CD4-positive, alpha-beta memory T cell (primary cell): ENCODE results near the gene DCUN1D2. TPM values are rescaled to one million over a fixed set of nuclear protein-coding genes. Genes with fewer than 3 reads are reported as not detected.

Experiments used
- CTCF ChIA-PET: fragments of 350-600 bp; sonication (Branson Sonifier 250); formaldehyde crosslinking; loops from one replicate; lab custom pipeline; 2021; ENCODE audit warnings: inconsistent platforms; ENCODE audit not compliant: partially characterized antibody; lab: Charles Lee
- POLR2A ChIA-PET: fragments of 350-600 bp; sonication (Branson Sonifier 250); formaldehyde crosslinking; loops from one replicate; lab custom pipeline; 2021; ENCODE audit not compliant: partially characterized antibody; lab: Charles Lee
- DNase-seq, 5 donors: peaks; one replicate each; pipeline versions ENCODE4 v3.0.0 to v3.0.0-alpha.2; 2020 to 2022; ENCODE audit warnings: mixed read lengths in 1 of 5
- H3K27ac ChIP-seq: one replicate; pipeline ENCODE4 v1.7.0; 2013; ENCODE audit warnings: low read depth, low read length
- H3K27me3 ChIP-seq: 2 replicates; pipeline ENCODE4 v1.7.0; 2013; ENCODE audit warnings: mild to moderate bottlenecking, low read length, moderate library complexity; ENCODE audit not compliant: insufficient read depth
- H3K36me3 ChIP-seq: 2 replicates; pipeline ENCODE4 v1.7.0; 2013; ENCODE audit warnings: mild to moderate bottlenecking, low read length, moderate library complexity; ENCODE audit not compliant: insufficient read depth
- H3K4me1 ChIP-seq: 2 replicates; pipeline ENCODE4 v1.7.0; 2013; ENCODE audit warnings: mild to moderate bottlenecking, low read length, moderate library complexity; ENCODE audit not compliant: insufficient read depth
- H3K4me3 ChIP-seq, 2 donors: one replicate each; pipeline ENCODE4 v1.7.0; 2013; ENCODE audit warnings: low read length in 2 of 2, mild to moderate bottlenecking in 1 of 2
- H3K9me3 ChIP-seq, 2 donors: one replicate each; pipeline ENCODE4 v1.7.0; 2013; ENCODE audit warnings: low read length in 2 of 2, control low read depth in 1 of 2; ENCODE audit not compliant: control insufficient read depth in 1 of 2
- H3K27ac Mint-ChIP-seq, 7 donors: one replicate each; pipeline ENCODE4 v1.8.0; 2020 to 2021; ENCODE audit warnings: mixed read lengths in 7 of 7, mild to moderate bottlenecking in 6 of 7, inconsistent platforms in 3 of 7, moderate library complexity in 3 of 7
- H3K27me3 Mint-ChIP-seq, 2 donors: one replicate each; pipeline ENCODE4 v1.8.0; 2020 to 2021; ENCODE audit warnings: mixed read lengths in 2 of 2
- H3K36me3 Mint-ChIP-seq, 2 donors: one replicate each; pipeline ENCODE4 v1.8.0; 2020 to 2021; ENCODE audit warnings: mixed read lengths in 2 of 2, inconsistent platforms in 1 of 2, mild to moderate bottlenecking in 1 of 2
- H3K4me1 Mint-ChIP-seq, 4 donors: one replicate each; pipeline ENCODE4 v1.8.0; 2020 to 2021; ENCODE audit warnings: mixed read lengths in 4 of 4, mild to moderate bottlenecking in 1 of 4
- H3K4me3 Mint-ChIP-seq, 8 donors: one replicate each; pipeline ENCODE4 v1.8.0; 2020 to 2021; ENCODE audit warnings: mixed read lengths in 8 of 8, mild to moderate bottlenecking in 7 of 8, moderate library complexity in 6 of 8, inconsistent platforms in 3 of 8
- H3K9me3 Mint-ChIP-seq, 8 donors: one replicate each; pipeline ENCODE4 v1.8.0; 2020 to 2021; ENCODE audit warnings: mixed read lengths in 8 of 8, mild to moderate bottlenecking in 5 of 8, inconsistent platforms in 3 of 8, moderate library complexity in 1 of 8
- intact Hi-C: fragments of 100-400 bp; cut with micrococcal nuclease; formaldehyde crosslinking; loops from one replicate; pipeline ENCODE4 v1.15.1; 2023
- polyA plus RNA-seq, 2 donors: library from polyadenylated mRNA; unstranded; fragments of 300-500 nt; fragmentation: Illumina TruSeq; gene quantifications; one replicate each; pipeline ENCODE4 v1.2.3, GENCODE V29; 2021
- total RNA-seq, 2 experiments: library from RNA; stranded (reverse); gene quantifications; one replicate each; pipeline ENCODE4 v1.2.3, GENCODE V29; 2021

The DCUN1D2 gene
- total and polyA plus RNA-seq, 4 experiments from 2014 or later, result 6.6 to 34.8 (median 20.8) TPM

GRCh38 chr13:113432506-113433270 is 57.8 kb downstream of the DCUN1D2 start:
- POLR2A ChIA-PET, result no interaction called here
- Mint-ChIP-seq H3K27me3 (no peaks in the 10 kb centered on the region), H3K9me3 (peaks cover 0 to 2% (median 0%) of the 10 kb centered on the region in 8 donors), H3K4me3 (no peak overlapping the region), H3K4me1 (no peaks in the 10 kb centered on the region), H3K27ac (no peak overlapping the region), H3K36me3 (peaks cover 0 to 3% of the 10 kb centered on the region in 2 donors)
- Histone ChIP-seq H3K27me3 (no peaks in the 10 kb centered on the region), H3K4me3 (no peak overlapping the region), H3K27ac (no peak overlapping the region), H3K36me3 (no peaks in the 10 kb centered on the region), H3K9me3 (no peaks in the 10 kb centered on the region), H3K4me1 (no peaks in the 10 kb centered on the region)
- no peak for DNase-seq
- CTCF ChIA-PET, result no interaction called here
- intact Hi-C loops, result no loop called here

DNA sequence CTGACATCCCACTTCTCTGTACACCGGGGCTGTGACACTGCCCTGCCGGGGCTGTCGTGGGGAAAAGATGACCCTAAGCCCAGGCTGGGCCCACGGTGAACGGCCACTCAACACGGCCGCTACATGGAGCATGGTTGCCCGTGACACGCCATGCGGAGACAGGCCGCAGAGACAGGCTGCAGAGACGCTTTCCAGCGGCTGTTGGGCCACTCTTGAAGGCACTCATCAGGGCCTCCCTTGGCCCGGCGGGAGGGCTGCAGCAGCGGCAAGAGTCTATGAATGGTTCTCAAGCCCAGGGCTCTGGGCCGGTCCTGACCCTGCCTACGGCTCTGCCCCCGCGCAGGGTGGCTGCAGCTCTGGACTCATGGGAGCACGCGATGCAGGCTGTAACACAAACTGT is 59.3 kb downstream of the DCUN1D2 start:
- intact Hi-C loops, result no loop called here
- no peaks in the 10 kb centered on the region for H3K9me3 ChIP-seq
- no peak overlapping the region for H3K4me3 Mint-ChIP-seq
- no peak overlapping the region for H3K27ac Mint-ChIP-seq
- H3K36me3 ChIP-seq, result no peaks in the 10 kb centered on the region
- no peaks in the 10 kb centered on the region for H3K27me3 Mint-ChIP-seq
- H3K4me1 Mint-ChIP-seq, result no peaks in the 10 kb centered on the region
- H3K27ac ChIP-seq, result no peak overlapping the region
- H3K27me3 ChIP-seq, result no peaks in the 10 kb centered on the region
- CTCF ChIA-PET, result no interaction called here
- POLR2A ChIA-PET, result no interaction called here
- H3K9me3 Mint-ChIP-seq, result peaks cover 0 to 2% (median 0%) of the 10 kb centered on the region in 8 donors
- DNase-seq, result no peak
- H3K36me3 Mint-ChIP-seq, result peaks cover 0 to 3% of the 10 kb centered on the region in 2 donors
- H3K4me1 ChIP-seq, result no peaks in the 10 kb centered on the region
- H3K4me3 ChIP-seq, result no peak overlapping the region

GRCh38 chr13:113430378-113431110 is 60.0 kb downstream of the DCUN1D2 start:
- no peak overlapping the region for H3K27ac ChIP-seq
- Mint-ChIP-seq H3K36me3 (peaks cover 0 to 3% of the 10 kb centered on the region in 2 donors), H3K27ac (no peak overlapping the region), H3K9me3 (peaks cover 0 to 2% (median 0%) of the 10 kb centered on the region in 8 donors), H3K4me1 (no peaks in the 10 kb centered on the region), H3K4me3 (no peak overlapping the region), H3K27me3 (no peaks in the 10 kb centered on the region)
- no peak for DNase-seq
- H3K4me1 ChIP-seq, result no peaks in the 10 kb centered on the region
- POLR2A ChIA-PET, result no interaction called here
- intact Hi-C loops, result no loop called here
- H3K9me3 ChIP-seq, result no peaks in the 10 kb centered on the region
- H3K4me3 ChIP-seq, result no peak overlapping the region
- no peaks in the 10 kb centered on the region for H3K27me3 ChIP-seq
- H3K36me3 ChIP-seq, result no peaks in the 10 kb centered on the region
- CTCF ChIA-PET, result no interaction called here

GRCh38 chr13:113429608-113429985 is 60.9 kb downstream of the DCUN1D2 start:
- Histone ChIP-seq H3K4me3 (no peak overlapping the region), H3K9me3 (no peaks in the 10 kb centered on the region), H3K4me1 (no peaks in the 10 kb centered on the region), H3K27ac (no peak overlapping the region), H3K36me3 (no peaks in the 10 kb centered on the region), H3K27me3 (no peaks in the 10 kb centered on the region)
- Mint-ChIP-seq H3K9me3 (peaks cover 0 to 2% (median 0%) of the 10 kb centered on the region in 8 donors), H3K4me3 (no peak overlapping the region), H3K27ac (no peak overlapping the region), H3K27me3 (no peaks in the 10 kb centered on the region), H3K36me3 (peaks cover 0 to 3% of the 10 kb centered on the region in 2 donors), H3K4me1 (no peaks in the 10 kb centered on the region)
- ChIA-PET CTCF (no interaction called here), POLR2A (no interaction called here)
- DNase-seq, result no peak
- intact Hi-C loops, result no loop called here

- Mint-ChIP-seq H3K4me3 (no peak overlapping the region), H3K4me1 (no peaks in the 10 kb centered on the region), H3K27me3 (no peaks in the 10 kb centered on the region), H3K27ac (no peak overlapping the region), H3K36me3 (peaks cover 0 to 3% of the 10 kb centered on the region in 2 donors), H3K9me3 (peaks cover 0 to 2% (median 0%) of the 10 kb centered on the region in 8 donors)
- Histone ChIP-seq H3K27ac (no peak overlapping the region), H3K9me3 (no peaks in the 10 kb centered on the region), H3K4me3 (no peak overlapping the region), H3K36me3 (no peaks in the 10 kb centered on the region), H3K4me1 (no peaks in the 10 kb centered on the region), H3K27me3 (no peaks in the 10 kb centered on the region)
- POLR2A ChIA-PET, result no interaction called here
- intact Hi-C loops, result no loop called here
- no peak for DNase-seq
- CTCF ChIA-PET, result no interaction called here
Measured at GRCh38 chr13:113428871-113429607, 61.5 kb downstream of the DCUN1D2 start.

- CTCF ChIA-PET, result no interaction called here
- intact Hi-C loops, result no loop called here
- H3K4me3 Mint-ChIP-seq, result no peak overlapping the region
- peaks cover 0 to 2% (median 0%) of the 10 kb centered on the region in 8 donors for H3K9me3 Mint-ChIP-seq
- H3K9me3 ChIP-seq, result no peaks in the 10 kb centered on the region
- POLR2A ChIA-PET, result no interaction called here
- DNase-seq, result no peak
- H3K4me3 ChIP-seq, result no peak overlapping the region
- H3K4me1 Mint-ChIP-seq, result no peaks in the 10 kb centered on the region
- no peaks in the 10 kb centered on the region for H3K27me3 ChIP-seq
- H3K36me3 Mint-ChIP-seq, result peaks cover 0 to 3% of the 10 kb centered on the region in 2 donors
- H3K36me3 ChIP-seq, result no peaks in the 10 kb centered on the region
- no peaks in the 10 kb centered on the region for H3K27me3 Mint-ChIP-seq
- H3K4me1 ChIP-seq, result no peaks in the 10 kb centered on the region
- no peak overlapping the region for H3K27ac ChIP-seq
- H3K27ac Mint-ChIP-seq, result no peak overlapping the region
Measured at GRCh38 chr13:113428469-113428865, 62.0 kb downstream of the DCUN1D2 start.
